Duodenal mucosa (tissue), 2 donors: ENCODE results near the gene APOL2.
"Not testable (repeated sequence)": the region's sequence is repeated elsewhere in the genome, so short reads cannot be mapped to it uniquely, and the experiment has no call there.

Source experiments
- H3K27ac ChIP-seq: one replicate; pipeline ENCODE4 v1.7.0; 2013; ENCODE audit warnings: low read depth, low read length
- H3K27me3 ChIP-seq, 2 donors: one replicate each; pipeline ENCODE4 v1.7.0; 2013; ENCODE audit warnings: low read length in 2 of 2, control low read depth in 1 of 2; ENCODE audit not compliant: insufficient read depth in 2 of 2, control insufficient read depth in 1 of 2
- H3K36me3 ChIP-seq, 2 donors: one replicate each; pipeline ENCODE4 v1.7.0; 2013; ENCODE audit warnings: low read length in 2 of 2, control low read depth in 1 of 2; ENCODE audit not compliant: insufficient read depth in 2 of 2, control insufficient read depth in 1 of 2
- H3K4me1 ChIP-seq, 2 donors: one replicate each; pipeline ENCODE4 v1.7.0; 2013; ENCODE audit warnings: low read length in 2 of 2, control low read depth in 1 of 2; ENCODE audit not compliant: insufficient read depth in 2 of 2, control insufficient read depth in 1 of 2
- H3K4me3 ChIP-seq, 2 donors: one replicate each; pipeline ENCODE4 v1.7.0; 2013; ENCODE audit warnings: low read length in 2 of 2, low read depth in 1 of 2
- H3K9ac ChIP-seq, 2 donors: one replicate each; pipeline ENCODE4 v1.7.0; 2013; ENCODE audit warnings: low read length in 2 of 2, low read depth in 1 of 2
- H3K9me3 ChIP-seq, 2 donors: one replicate each; pipeline ENCODE4 v1.7.0; 2013; ENCODE audit warnings: low read length in 2 of 2, control low read depth in 1 of 2; ENCODE audit not compliant: control insufficient read depth in 1 of 2

APOL2 gene

DNA sequence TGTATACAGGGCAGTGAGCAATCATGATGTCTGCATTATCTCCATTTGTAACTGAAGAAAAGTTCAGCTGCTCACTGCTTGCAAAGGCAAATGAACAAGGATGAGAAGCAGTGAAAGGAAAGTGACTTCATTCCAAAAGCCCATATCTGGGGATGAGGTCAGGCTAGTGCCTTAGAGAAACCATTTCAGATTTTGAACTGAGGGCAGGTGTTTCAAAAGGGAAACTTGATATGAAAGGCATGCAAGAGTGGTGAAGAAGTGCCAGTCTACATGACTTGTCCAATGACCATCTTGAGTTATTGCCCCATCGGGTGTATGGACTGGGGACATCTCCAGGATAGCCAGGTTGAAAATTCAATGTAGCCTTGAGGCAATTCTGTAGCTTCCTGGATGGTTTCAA is 30.4 kb downstream of the APOL2 start:
- Histone ChIP-seq H3K9ac (no peak overlapping the region), H3K4me3 (no peak overlapping the region), H3K4me1 (peaks cover 20 to 26% of the 10 kb centered on the region in 2 donors), H3K27me3 (no peaks in the 10 kb centered on the region), H3K9me3 (peaks cover 0 to 2% of the 10 kb centered on the region in 2 donors), H3K27ac (no peak overlapping the region), H3K36me3 (no peaks in the 10 kb centered on the region)

DNA sequence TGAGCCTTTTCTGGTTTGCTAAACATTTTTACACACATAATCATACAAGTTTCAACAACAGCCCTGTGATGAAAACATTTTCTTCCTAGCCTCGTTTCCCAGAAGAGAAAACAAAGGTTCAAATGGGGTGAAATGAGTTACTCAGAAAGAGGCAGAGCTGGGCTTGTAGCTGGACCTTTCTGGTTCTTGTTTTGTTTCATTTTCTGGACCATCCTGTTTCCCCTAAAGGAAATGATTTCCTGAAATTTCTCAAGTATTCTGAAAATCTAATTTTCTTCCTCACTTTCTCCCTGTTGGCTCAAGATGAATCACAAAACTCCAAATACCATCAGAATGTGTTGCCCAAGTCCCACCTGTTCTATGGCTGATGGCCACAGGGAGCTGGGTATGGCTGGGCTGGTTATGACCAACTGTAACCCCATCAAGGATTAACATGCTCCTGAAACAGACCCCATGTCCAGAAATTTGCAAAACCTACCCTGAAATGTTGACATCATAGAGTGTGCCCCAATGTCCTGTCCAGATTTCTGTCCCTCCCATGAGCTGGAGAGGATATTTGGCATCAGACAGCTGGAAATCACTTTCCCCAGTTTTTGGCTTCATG is 31.1 kb downstream of the APOL2 start:
- Histone ChIP-seq H3K27ac (no peak overlapping the region), H3K9ac (no peak overlapping the region)

DNA sequence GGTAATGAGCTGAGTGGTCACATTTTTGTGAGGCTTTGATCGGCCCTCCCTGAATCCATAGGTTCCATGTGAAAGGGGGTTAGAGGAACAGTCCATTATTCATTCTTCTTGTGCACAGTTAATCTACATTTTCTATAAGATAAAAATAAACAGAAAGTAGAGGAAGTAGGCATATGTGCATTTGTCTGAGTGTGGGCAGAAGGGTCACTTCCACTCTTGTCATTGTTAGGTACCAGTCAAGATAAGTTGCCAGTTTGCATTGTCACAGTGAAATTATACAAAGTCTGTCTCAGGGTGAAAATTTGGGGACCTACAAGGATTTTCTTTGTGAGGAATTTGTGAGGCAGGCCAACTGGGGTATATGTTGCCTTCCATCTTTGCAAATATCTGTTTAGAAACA is 33.1 kb downstream of the APOL2 start:
- Histone ChIP-seq H3K4me1 (peaks cover 26 to 30% of the 10 kb centered on the region in 2 donors), H3K27me3 (no peaks in the 10 kb centered on the region), H3K36me3 (no peaks in the 10 kb centered on the region), H3K9ac (no peak overlapping the region), H3K27ac (no peak overlapping the region), H3K9me3 (peaks cover 0 to 2% of the 10 kb centered on the region in 2 donors), H3K4me3 (no peak overlapping the region)

More for the DNA sequence above, 31.1 kb downstream of the APOL2 start:
- no peak overlapping the region for H3K4me3 ChIP-seq
- H3K27me3 ChIP-seq = no peaks in the 10 kb centered on the region
- H3K9me3 ChIP-seq = peaks cover 0 to 2% of the 10 kb centered on the region in 2 donors
- H3K4me1 ChIP-seq = peaks cover 26 to 31% of the 10 kb centered on the region in 2 donors
- no peaks in the 10 kb centered on the region for H3K36me3 ChIP-seq

- H3K9ac ChIP-seq, H3K27me3 ChIP-seq, H3K36me3 ChIP-seq, H3K27ac ChIP-seq, H3K4me3 ChIP-seq, H3K9me3 ChIP-seq: not testable (repeated sequence)
- H3K4me1 ChIP-seq = peaks cover 19 to 24% of the 10 kb centered on the region in 2 donors
These were observed 33.8 kb downstream of the APOL2 start for GRCh38 chr22:36205573-36205972.

DNA sequence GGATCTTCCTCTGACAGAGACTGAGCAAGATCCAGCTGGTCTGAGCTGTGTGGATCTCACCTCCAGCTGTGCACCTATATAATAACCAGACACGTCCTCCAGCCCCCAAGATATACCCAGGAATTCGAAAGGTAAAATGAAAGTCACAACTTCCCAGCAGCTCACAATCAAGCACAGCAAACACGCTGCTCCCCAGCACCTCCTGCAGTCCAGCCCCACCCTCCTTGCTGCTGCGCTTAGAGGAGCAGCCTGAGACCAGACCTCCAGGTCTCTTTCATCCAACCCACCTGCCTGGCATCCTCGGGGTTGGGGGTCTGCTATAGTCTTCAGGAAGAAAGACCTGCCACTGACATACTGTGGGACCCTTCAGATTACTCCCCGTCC is 34.7 kb downstream of the APOL2 start:
- Histone ChIP-seq H3K27me3 (no peaks in the 10 kb centered on the region), H3K9ac (peak overlapping the region in 1 of 2 donors; percentile 8), H3K36me3 (no peaks in the 10 kb centered on the region), H3K4me3 (peak overlapping the region; percentile 48), H3K9me3 (peaks cover 0 to 2% of the 10 kb centered on the region in 2 donors), H3K4me1 (peaks cover 14 to 22% of the 10 kb centered on the region in 2 donors), H3K27ac (no peak overlapping the region)

GRCh38 chr22:36204001-36204631 is 35.2 kb downstream of the APOL2 start:
- Histone ChIP-seq H3K9ac (peak overlapping the region in 1 of 2 donors; percentile 8), H3K4me1 (peaks cover 14 to 22% of the 10 kb centered on the region in 2 donors), H3K27me3 (no peaks in the 10 kb centered on the region), H3K27ac (no peak overlapping the region), H3K4me3 (peak overlapping the region; percentile 48), H3K36me3 (no peaks in the 10 kb centered on the region), H3K9me3 (peaks cover 0 to 2% of the 10 kb centered on the region in 2 donors)

GRCh38 chr22:36203441-36203840 is 35.9 kb downstream of the APOL2 start:
- H3K4me1 ChIP-seq = peaks cover 17 to 22% of the 10 kb centered on the region in 2 donors
- not testable (repeated sequence) for H3K4me3 ChIP-seq, H3K27ac ChIP-seq, H3K9me3 ChIP-seq, H3K27me3 ChIP-seq, H3K9ac ChIP-seq, H3K36me3 ChIP-seq

GRCh38 chr22:36202906-36203305 is 36.4 kb downstream of the APOL2 start:
- Histone ChIP-seq H3K4me1 (peaks cover 17 to 24% of the 10 kb centered on the region in 2 donors), H3K9ac (peak overlapping the region in 1 of 2 donors; percentile 5), H3K4me3 (peak overlapping the region in 1 of 2 donors; percentile 3)
- not testable (repeated sequence) for H3K27me3 ChIP-seq, H3K9me3 ChIP-seq, H3K36me3 ChIP-seq, H3K27ac ChIP-seq

DNA sequence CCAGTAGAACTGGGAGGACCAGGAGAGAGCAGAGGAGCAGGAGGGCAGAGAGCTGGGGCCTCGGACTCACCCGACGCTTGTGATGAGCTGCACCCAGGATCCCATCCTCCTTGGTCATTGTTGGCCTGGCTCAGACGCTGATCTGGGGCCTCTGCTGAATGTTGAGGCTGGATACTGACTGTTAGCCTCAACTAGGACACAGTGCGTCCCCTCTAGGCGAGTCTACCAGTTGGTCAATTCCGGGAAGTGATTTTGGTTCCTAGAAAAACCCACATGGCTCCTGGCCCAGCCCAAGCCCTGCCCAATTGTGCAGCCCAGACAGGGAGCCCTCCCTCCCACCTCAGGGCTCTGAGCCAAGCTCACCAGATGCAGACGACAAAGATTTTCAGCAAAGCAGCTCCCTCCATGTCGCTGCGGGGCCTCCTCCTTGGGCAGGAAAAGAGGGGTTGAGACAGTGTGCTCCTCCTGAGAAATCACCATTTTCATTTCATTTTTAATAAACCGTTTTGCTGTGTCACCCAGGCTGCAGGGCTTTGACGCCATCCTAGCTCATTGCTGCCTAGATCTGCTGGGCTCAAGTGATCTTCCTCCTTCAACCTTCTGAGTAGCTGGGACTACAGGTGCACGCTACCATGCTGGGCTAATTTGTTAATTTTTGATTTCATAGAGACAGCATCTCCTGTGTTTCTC is 37.6 kb downstream of the APOL2 start, which contains the start of gene APOL4:
APOL4 (minus strand) TSS at position 180 of the 690 bp plus-strand sequence; CDS start at position 105, 75 bp downstream.
- Histone ChIP-seq H3K4me1 (peaks cover 29 to 33% of the 10 kb centered on the region in 2 donors), H3K27me3 (no peaks in the 10 kb centered on the region), H3K9me3 (no peaks in the 10 kb centered on the region), H3K4me3 (peak within 1 kb of the TSS in 1 of 2 donors; percentile 26), H3K9ac (peak within 1 kb of the TSS in 1 of 2 donors; percentile 5), H3K36me3 (no peaks in the 10 kb centered on the region), H3K27ac (no peak within 1 kb of the TSS)

DNA sequence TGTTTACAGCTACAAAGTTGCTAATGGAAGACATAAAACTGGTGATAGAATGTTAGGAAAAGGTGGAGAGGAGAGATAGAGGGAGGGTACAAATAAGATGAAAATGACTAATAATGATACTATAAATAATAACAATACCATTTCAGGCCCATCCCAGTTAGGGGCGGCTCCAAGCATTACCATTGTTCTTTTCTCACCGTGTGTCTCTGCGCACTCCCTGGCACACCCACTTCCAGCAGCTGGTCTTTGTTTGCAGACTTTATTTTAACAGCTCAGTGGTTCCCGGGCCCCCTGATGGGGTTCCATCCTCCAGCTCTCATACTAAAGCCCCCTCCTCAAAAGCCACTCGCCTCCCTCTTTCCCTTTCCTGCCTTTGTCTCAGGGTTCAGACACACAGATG is 38.3 kb downstream of the APOL2 start:
- H3K9ac ChIP-seq, H3K27ac ChIP-seq, H3K27me3 ChIP-seq, H3K36me3 ChIP-seq, H3K9me3 ChIP-seq, H3K4me3 ChIP-seq: not testable (repeated sequence)
- H3K4me1 ChIP-seq = peaks cover 32 to 38% of the 10 kb centered on the region in 2 donors
